GM18499 (cell line): Measurements from ENCODE around the gene ABCF3.

Experiments used
- ATAC-seq: cut with Tn5 transposase; IDR thresholded peaks from one replicate; pipeline ENCODE4 v1.9.1; 2021; ENCODE audit warnings: moderate number of reproducible peaks; ENCODE audit not compliant: insufficient read depth, unreplicated experiment

Gene ABCF3

DNA sequence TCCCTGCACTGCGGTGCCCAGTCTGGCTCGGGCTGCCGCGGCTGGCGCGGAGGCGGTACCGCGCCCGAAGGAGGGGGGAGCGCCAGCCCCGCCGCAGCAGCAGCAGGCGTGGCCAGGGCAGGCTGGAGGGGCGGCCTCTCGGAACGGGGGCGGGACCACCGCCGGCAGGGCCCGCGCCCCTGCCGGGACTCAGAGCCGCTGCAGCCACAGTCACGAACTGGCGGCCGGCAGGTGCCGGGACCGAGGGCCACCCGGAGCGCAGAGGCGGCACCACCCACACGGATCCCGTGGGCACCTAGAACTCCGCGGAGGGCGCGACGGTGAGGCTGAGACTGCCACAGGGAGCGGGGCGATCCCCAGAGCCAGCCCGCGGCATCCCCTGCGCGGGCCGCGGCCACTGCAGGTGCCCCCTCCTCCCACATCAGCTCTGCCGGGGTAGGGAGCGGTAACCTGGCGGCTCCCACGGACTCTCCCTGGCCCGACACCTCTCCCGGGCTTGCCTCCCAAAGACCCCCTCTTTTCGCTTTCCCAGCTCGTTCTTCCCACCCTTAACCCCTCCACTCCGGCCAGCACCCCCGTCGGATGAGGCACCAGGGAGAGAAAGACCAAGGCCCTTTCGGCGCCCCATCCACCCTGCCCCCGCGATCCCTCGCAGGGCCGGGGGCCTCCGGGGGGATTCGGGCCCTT is 43.5 kb downstream of the ABCF3 start, which contains the start of gene VWA5B2:
Gene VWA5B2 (plus strand): TSS at position 192 of the 687 bp plus-strand sequence. CDS start 944 bp downstream, outside the sequence.
- no peak for ATAC-seq

DNA sequence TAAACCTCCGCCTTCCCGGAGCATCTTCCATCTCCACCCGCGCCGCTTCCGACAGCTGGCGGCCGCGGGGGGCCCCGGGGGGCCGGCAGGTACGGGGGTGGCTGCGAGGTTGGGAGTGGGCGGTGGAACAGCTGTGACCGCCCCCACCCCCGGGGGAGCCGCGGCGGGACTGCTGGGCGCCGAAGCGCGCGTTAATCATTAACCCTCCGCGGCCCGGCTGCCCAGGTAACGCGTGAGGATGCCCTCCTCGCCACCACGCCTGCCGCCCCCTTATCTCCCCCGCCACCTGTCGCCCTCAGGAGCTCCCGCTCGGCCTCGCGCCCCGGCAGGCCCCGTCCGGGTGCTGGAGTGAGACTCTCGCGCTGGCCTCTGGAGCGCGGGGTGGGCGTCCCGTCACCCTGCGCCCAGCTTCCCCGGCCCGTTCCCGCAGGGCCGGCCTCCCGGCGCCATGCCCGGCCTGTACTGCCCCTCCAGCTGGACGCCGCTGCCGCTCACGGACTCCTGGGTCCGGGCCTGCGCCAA is 44.1 kb downstream of the ABCF3 start:
- ATAC-seq, result no peak

DNA sequence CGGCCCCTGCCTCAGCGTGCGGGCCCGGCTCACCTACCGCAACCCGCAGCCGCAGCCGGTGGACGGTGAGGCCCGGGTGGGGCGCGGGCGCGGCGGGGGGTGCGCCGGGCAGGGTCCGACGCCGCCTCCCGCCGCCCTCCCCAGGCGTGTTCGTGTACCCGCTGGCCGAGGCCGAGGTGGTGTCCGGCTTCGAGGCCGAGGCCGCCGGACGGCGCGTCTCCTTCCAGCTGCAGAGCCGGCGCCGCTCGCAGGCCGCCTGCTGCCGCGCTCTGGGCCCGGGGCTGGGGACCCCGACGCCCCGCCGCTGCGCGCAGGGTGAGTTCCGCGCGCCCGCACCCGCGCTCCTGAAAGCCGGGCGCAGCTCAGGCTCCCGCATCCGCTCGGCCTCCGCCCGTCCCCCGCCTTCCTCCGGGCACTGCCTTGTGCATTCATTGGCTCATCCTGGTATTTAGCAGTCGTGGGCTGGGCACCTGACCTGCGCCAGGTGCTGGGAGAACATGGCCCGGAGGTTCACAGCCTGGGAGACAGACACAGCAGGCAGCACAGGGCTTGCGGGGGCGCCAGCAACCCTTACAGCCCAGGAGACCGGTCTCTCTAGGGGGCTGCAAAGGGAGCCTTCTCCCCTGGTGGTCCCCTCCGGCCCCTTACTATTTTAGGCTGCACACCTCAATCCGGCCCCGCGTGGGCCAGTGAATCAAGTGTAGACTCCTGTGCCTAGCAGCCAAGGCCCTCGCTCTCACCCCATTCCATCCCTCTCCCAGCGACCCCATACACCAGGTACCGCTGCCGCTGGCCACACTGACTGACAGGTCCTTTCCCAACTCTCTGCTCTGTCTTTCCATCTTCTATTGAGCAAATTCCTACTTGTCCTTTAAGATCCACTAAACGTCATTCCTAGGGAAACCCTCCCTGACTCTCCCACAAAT is 44.9 kb downstream of the ABCF3 start:
- no peak for ATAC-seq

DNA sequence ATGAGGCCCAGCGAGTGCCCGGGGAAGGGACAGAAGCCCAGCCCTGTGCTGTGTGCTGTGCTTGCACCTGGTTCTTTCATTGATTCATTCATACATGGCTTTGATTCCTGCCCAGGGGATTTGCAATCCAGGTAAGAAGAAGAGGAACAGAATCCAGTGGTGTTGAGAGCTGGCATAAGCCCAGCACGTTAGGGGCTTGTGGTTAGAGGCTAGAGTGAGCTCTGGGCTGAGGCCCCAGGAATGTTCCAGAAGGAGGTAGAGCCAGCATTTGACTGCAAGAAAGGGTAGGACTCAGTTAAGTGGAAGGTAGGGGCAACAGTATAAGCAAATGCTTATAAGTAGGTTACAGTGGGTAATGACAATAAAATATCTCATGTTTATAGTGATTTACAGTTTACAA is 45.7 kb downstream of the ABCF3 start:
- ATAC-seq, result no peak

DNA sequence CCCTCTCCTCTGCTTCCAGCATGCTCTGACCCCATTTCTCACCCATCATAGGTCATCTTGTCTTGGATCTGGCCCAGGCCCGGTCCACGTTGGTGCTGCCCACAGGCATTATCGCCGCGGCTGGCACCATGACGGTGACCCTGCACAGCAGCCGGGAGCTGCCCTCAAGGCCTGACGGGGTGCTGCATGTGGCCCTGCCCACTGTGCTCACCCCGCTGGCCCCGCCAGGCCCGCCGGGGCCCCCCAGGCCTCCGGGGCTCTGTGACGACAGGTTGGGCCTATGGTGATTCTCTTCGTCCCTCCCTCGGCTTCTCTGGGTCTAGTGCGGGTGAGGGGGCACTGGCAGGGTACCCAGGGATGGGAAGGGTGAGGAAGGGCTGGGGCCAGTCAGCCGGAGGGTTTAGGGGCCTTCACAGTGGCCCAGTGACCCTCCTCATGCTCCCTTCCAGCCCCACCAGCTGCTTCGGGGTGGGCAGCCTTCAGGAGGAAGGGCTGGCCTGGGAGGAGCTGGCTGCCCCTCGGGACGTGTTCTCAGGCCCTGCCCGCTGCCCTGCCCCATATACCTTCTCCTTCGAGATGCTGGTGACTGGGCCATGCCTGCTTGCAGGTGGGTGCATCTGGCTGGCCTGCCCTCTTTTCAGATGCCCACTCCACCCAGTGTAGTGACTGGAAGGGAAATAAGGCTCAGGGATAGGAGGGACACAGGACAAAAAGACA is 47.3 kb downstream of the ABCF3 start:
- ATAC-seq, result no peak

DNA sequence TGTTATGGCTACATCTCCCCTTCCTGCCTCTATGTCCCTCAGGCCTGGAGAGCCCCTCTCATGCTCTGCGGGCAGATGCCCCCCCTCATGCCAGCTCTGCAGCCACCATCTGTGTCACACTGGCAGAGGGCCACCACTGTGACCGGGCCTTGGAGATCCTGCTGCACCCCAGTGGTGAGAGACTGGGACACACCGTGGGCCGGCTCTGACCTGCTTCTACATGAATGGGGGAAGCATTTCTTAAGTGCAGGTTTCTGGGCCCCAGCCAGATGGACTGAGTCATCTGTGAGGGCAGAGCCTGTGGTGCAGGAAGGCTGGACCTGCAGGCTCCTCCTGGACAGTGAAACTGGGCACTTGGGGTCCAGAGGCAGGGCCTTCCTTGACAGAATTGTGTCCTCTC is 48.2 kb downstream of the ABCF3 start:
- ATAC-seq, result no peak

DNA sequence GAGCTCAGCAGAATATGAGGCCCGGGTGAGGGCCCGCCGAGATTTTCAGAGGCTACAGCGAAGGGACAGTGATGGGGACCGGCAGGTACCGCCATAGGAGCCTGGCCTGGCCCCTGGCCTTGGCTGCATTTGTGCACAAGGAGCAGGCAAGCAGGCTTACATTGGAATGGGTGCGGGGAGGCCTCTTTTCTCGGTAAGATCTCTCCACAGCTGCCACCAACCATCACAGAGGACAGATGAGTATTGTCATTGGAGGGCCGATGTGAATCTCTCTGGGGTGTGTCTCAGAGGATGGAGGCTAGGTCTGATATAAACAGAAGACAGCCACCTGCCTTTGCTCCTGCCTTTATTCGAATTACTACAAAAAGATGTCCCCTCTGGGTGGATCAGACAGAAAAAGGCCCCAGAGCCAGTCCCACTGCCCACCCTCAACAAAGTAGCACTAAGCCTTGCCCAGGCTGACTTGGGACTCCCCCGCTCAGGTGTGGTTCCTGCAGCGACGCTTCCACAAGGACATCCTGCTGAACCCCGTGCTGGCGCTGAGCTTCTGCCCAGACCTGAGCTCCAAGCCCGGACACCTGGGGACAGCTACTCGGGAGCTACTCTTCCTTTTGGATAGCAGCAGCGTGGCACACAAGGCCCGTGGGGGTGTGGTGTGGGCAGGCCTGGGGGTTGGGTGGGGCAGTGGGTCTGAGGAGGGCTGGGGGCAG is 48.8 kb downstream of the ABCF3 start:
- no peak for ATAC-seq

DNA sequence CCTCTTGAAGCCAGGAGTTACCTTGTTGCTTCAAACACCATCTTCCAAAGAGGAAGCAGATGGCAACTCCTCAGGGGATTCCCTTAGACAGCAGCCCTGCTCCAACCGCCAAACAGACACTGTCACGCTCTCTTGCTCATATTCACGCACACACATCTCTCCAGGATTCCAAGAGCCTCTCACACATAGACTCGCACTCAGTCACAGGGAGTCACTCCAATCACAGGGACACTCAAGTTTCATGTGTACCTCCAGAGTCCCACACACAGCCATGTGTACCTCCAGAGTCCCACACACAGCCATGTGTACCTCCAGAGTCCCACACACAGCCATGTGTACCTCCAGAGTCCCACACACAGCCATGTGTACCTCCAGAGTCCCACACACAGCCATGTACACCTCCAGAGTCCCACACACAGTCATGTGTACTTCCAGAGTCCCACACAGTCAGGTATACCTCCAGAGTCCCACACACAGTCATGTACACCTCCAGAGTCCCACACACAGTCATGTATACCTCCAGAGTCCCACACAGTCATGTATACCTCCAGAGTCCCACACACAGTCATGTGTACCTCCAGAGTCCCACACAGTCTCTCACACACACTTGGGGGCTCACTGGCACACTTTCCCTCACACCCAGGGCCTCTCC is 49.5 kb downstream of the ABCF3 start:
- ATAC-seq, result no peak

DNA sequence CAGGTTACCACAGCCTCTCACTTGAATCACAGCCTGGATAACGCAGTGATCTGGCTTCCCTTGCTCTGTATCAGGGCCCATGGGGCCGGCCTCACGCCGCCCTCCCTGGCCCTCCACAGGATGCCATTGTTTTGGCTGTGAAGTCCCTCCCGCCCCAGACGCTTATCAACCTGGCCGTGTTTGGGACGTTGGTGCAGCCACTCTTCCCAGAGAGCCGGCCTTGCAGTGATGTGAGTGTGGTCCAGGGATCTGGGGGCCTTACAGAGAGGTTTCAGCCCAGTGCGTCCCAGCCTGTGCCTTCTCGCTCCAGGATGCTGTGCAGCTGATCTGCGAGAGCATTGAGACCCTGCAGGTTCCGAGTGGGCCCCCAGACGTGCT is 50.0 kb downstream of the ABCF3 start:
- no peak for ATAC-seq

DNA sequence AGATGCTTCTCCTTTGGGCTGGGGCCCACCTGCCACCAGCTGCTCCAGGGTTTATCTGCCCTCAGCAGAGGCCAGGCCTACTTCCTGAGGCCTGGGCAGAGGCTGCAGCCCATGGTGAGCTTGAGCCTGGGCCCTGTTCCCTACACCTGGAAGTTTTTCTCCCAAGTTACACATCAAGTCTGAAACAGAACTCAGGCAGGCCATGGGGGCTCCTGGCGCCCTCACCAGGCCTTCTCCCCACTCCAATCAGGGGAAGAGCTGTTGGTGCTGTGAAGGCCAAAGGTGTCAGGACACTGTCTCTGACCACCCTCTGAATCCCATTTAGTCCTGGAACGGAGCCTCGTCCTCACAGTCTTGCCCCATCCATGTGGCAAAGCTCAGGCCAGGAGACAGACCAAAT is 50.6 kb downstream of the ABCF3 start:
- ATAC-seq, result no peak

DNA sequence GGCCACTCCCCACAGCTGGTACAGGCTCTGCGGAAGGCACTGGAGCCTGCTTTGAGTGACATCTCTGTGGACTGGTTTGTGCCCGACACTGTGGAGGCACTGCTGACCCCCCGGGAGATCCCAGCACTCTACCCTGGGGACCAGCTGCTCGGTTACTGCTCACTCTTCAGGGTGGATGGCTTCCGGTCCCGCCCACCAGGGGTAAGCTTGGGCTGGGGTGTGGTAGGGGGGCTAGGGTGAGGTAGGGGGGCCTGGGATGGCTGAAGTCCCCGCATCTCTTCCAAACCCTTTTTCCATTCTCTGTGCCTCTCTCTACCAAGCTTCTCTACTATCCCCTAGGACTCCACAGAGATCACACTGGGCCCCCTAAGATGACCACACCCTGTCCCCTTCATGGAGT is 51.2 kb downstream of the ABCF3 start:
- no peak for ATAC-seq

DNA sequence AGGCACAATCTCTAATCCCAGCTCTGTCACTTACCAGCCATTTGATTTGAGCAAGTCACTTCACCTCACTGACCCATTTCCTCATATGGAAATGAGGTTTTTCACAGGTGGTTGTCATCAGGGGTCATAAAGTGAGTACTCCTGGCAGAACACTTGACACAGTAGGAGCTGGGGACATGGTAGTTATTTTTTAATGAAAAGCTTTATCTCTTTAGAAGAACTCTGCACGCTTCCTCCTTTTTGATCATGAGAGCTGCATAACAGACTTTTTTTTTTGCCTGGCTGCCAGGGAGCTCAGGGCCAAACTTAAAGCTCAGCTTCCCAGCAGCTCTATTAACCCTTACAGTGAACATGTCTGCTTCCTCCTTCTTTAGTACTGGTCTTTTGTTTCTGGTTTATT is 51.8 kb downstream of the ABCF3 start:
- ATAC-seq, result no peak

DNA sequence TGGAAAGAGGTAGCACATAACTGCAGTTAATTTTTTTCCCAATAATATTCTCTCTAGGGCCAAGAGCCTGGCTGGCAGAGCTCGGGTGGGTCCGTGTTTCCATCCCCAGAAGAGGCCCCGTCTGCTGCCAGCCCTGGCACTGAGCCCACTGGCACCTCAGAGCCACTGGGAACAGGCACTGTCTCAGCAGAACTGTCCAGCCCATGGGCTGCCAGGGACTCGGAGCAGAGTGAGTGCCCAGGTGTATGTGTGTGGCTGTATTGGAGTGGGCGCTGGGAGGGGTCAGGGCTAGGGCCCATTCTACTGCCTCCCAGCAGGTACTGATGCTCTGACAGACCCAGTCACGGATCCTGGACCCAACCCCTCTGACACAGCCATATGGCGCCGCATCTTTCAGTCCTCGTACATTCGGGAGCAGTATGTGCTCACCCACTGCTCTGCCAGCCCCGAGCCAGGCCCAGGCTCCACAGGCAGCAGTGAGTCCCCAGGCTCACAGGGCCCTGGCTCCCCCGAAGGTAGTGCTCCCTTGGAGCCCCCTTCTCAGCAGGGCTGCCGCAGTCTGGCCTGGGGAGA is 52.3 kb downstream of the ABCF3 start:
- no peak for ATAC-seq

DNA sequence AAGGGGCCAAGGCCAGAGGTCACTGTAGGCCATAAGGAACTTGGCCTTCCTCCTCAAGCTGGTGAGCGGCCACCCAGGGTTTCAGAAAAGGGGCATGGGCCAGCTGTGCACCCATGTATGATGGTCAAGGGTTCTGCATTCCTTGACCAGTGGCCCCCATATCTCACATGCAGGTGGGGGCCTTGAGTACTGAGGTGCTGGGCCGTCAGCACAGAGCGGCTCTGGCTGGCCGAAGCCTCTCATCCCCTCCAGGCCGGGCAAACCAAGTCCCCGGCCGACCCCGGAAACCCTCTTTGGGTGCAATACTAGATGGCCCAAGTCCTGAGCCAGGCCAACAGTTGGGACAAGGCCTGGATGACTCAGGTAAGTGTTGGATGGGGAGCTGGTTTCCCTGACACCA is 53.2 kb downstream of the ABCF3 start:
- ATAC-seq, result no peak

DNA sequence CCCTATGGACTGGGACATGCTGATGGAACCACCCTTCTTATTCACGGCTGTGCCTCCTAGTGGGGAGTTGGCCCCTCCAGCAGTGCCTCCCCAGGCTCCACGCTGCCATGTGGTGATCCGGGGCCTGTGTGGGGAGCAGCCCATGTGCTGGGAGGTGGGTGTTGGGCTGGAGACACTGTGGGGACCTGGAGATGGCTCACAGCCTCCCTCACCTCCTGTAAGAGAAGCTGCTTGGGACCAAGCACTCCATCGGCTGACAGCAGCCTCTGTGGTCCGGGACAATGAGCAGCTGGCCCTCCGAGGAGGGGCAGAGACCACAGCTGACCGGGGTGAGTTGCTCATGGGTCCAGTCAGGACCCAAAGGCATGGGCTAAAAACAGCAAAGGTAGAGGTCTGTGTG is 53.7 kb downstream of the ABCF3 start:
- no peak for ATAC-seq

DNA sequence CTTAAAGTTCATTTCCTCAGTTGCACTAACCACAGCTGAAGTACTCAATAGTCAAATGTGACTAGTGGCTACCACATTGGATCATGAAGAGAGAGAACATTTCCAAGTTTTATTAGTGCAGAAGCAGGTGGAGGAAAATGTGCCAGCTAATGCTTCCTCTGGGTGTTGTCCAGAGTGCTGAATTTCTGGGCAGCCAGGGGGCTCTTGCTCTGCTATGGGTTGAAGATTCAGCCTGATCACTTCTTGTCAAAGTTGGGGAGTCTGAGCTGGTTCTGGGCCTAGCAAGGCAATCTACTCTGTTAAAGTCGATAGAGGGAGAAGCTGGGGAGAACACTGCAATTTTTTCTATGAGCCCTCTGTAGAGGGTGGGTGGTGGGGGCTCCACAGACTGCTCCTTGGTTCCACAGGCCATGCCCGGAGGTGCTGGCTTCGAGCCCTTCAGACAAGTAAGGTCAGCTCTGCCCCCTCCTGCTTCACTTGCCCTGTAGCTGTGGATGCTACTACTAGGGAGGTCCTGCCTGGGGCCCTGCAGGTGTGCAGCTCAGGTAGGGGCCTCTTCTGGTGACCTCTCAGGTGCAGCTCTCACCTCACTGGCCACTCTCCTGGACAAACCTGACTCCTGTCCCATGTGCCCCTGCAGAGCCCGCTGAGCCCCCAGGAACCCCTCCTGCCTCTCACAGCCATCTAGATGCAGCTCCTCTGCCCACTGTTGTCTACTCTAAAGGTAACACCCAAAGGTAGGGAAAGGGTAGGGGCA is 54.6 kb downstream of the ABCF3 start:
- ATAC-seq, result no peak

DNA sequence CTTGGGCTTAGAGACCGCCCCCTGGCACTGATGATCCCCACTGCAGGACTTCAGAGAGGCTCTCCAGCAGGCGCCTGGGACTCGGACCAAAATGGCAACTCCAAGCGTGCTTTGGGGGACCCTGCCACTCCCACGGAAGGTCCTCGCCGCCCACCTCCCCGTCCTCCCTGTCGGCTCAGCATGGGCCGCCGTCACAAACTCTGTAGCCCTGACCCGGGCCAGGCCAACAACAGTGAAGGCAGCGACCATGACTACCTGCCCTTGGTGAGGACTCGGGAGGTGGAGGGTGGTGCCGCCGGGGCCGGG is 55.1 kb downstream of the ABCF3 start:
- no peak for ATAC-seq

DNA sequence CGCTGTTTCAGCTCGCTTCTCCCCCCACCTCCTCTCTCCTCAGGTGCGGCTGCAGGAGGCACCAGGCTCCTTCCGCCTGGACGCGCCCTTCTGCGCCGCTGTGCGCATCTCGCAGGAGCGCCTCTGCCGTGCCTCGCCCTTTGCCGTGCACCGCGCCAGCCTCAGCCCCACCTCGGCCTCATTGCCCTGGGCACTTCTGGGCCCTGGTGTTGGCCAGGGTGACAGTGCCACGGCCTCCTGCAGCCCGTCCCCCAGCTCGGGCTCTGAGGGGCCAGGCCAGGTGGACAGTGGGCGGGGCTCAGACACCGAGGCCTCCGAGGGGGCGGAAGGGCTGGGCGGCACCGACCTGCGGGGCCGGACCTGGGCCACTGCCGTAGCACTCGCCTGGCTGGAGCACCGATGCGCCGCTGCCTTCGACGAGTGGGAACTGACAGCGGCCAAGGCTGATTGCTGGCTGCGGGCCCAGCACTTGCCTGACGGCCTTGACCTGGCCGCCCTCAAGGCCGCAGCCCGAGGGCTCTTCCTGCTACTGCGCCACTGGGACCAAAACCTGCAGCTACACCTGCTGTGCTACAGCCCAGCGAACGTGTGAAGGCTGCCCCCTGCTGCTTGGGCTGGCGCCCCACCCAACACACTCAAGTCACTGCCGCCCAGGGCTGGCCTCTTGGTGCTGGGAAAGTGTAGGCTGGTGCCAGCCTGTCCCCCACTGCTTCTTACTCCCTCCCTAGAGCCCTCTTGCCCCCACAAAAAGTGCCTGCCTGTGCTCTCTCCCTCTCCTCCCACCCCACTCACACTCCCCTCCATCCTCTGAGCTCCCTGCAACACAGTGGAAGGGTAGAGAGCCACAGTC is 55.7 kb downstream of the ABCF3 start:
- no peak for ATAC-seq
